Testis (tissue), 2 donors: ENCODE results near the gene HS3ST3A1.

Experiments
- CTCF ChIP-seq, 3 experiments: fragments of 450-650 bp in 2 of 3; fragments of 200-600 bp in 1 of 3; sonication (generic) in 1 of 3; IDR thresholded peaks; one replicate each; pipeline ENCODE4 v1.5.1; 2016 to 2019; ENCODE audit warnings: antibody characterized with exemption in 3 of 3, mild to moderate bottlenecking in 2 of 3, moderate library complexity in 1 of 3
- POLR2A ChIP-seq: fragments of 450-650 bp; IDR thresholded peaks from one replicate; pipeline ENCODE4 v1.6.1; 2017; ENCODE audit warnings: antibody characterized with exemption, mild to moderate bottlenecking, moderate library complexity

GRCh38 chr17:13544292-13544691, 57.4 kb downstream of the HS3ST3A1 start:
- TF ChIP-seq CTCF (IDR thresholded peaks at IDR 0.05) (no peak), POLR2A (no peak)
